Measurements from ENCODE around the gene ZBTB5.
"Not testable (repeated sequence)": the region's sequence is repeated elsewhere in the genome, so short reads cannot be mapped to it uniquely, and the experiment has no call there.

Gene ZBTB5

DNA sequence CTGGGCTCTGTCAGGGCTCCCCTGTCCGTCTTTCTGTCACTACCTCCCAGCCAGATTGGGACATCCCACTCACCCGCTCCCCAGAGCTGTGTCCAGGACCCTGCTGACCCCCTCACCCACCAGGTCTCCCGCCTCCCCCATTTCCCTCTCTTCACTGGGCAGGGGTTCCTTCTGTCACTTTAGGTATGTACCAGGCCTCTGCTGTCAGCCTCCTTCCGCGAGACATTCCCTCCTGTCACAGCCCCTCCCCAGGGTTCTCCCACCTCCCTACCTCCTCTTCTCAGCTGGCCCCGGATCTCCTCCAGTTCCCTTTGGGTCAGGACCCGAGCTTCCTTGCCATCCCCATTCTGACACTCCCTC lies 21.0 kb upstream of the ZBTB5 start:
- DNase-seq, result no peak

- peak; percentile 95 for DNase-seq
Observed at GRCh38 chr9:37485389-37486255, 20.4 kb upstream of the ZBTB5 start, which contains the start of gene POLR1E. TSS of gene POLR1E (plus strand) at chr9:37485948. CDS start at chr9:37486048, 100 bp downstream.

- DNase-seq, result no peak
Observed at GRCh38 chr9:37480759-37481158, 15.5 kb upstream of the ZBTB5 start.

DNA sequence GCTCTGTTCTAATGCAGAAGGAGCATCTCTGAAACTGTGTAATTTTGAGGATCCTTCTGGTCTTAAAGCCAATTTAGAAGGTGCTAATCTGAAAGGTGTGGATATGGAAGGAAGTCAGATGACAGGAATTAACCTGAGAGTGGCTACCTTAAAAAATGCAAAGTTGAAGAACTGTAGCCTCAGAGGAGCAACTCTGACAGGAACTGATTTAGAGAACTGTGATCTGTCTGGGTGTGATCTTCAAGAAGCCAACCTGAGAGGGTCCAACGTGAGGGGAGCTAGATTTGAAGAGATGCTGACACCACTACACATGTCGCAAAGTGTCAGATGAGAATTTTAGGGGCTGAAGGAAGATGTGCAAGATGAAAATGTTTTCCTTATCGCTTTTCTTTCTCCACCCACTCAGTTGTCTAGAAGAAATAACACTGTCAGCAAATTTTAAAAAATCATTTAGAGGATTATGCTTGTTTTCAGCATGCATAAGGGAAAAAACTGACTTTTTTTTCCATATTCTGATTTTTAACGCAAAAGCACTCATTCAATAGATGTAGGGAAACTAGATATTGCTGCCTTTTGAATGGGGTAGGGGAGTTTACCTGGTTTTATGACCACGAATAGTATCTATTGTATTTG lies 12.9 kb upstream of the ZBTB5 start:
- not testable (repeated sequence) for DNase-seq

- not testable (repeated sequence) for DNase-seq
Observed at GRCh38 chr9:37477443-37477842, 12.2 kb upstream of the ZBTB5 start.

DNA sequence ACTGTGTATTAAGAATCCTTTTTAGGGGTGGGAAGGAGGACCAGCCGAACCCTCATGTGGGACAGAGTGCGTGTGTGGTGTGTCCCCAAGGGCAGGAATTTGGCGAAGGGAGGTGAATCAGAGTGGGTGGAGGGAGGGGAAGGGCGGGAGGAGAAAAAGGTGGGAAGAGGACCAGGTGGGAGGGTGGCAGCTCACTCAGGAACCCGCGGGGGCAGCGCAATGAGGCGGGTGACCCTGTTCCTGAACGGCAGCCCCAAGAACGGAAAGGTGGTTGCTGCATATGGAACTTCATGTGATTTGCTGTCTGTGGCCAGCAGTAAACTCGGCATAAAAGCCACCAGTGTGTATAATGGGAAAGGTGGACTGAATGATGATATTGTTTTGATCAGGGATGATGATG lies 11.7 kb upstream of the ZBTB5 start:
- DNase-seq, result no peak

DNA sequence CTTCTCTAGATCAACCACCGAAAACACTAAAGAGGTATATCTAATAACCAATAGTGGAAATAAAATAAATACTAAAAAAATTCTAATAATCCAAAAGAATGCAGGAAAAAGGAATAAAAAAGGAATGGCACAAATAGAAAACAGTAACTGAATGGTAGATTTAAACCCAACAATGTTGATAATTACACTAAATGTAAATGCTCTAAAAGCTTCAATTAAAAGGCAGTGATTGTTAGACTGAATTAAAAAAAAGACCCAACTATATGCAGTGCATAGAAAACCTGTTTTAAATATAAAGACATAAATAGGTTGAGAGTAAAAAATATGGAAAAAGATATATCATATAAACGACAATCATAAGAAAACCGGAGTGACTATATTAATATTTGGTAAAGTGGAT lies 9.2 kb upstream of the ZBTB5 start:
- DNase-seq, result no peak

DNA sequence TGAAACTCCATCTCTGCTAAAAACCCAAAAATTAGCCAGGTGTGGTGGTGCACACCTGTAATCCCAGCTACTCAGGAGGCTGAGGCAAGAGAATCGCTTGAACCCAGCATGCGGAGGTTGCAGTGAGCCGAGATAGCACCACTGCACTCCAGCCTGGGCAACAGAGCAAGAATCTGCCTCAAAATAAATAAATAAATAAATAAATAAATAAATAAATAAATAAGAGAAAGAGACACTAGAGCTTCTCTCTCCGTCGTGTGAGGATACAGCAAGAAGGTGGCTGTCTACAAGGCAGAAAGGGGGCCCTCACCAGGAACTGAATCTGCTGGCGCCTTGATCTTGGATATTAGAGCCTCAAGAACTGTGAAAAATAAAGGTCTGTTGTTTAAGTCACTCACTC lies 8.7 kb upstream of the ZBTB5 start:
- not testable (repeated sequence) for DNase-seq

DNA sequence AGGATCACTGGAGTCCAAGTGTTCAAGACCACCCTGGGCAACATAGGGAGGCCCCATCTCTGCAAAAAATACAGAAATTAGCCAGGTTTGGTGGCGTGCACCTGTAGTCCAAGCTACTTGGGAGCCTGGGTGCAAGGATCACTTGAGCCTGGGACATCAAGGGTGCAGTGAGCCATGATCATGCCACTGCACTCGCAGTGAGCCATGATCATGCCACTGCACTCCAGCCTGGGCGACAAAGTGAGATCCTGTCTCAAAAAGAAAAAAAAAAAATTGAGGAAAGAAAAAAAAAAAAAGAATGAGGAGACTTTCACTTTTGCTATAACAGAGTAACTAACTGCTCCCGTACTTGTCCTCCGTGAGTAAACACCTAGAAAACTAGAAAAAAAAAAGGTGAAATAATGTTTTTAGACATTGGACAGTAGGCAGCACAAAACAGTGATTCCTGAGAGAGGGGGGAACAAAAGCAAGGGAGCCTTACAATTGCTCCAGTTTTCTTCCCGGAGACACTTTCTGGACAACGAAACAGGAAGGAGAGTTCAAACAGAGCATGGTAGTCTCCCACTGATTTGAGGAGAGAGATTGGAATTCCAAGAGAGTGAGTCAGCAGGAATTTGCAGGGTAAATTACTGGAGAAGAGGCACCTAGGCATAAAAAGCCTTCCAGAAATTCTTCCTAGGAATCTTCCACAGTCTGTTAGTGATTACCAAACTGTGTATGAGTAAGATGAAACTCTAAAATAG lies 6.9 kb upstream of the ZBTB5 start:
- DNase-seq, result no peak

- no peak for DNase-seq
Observed at GRCh38 chr9:37468620-37469019, 3.4 kb upstream of the ZBTB5 start.

DNA sequence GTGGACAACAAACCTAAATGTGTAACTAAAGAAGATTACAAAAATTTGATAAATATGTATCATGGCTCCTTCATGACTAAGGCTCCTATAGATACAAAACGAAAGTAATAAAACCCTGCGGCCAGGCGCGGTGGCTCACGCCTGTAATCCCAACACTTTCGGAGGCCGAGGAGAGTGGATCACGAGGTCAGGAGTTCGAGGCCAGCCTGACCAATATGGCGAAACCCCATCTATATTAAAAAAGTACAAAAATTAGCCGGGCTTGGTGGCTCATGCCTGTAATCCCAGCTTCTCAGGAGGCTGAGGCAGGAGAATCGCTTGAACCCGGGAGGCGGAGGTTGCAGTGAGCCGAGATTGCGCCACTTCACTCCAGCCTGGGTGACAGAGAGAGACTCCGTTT lies 2.3 kb upstream of the ZBTB5 start:
- not testable (repeated sequence) for DNase-seq

- no peak for DNase-seq
Observed at GRCh38 chr9:37466037-37466709, 923 bp upstream of the ZBTB5 start.

DNA sequence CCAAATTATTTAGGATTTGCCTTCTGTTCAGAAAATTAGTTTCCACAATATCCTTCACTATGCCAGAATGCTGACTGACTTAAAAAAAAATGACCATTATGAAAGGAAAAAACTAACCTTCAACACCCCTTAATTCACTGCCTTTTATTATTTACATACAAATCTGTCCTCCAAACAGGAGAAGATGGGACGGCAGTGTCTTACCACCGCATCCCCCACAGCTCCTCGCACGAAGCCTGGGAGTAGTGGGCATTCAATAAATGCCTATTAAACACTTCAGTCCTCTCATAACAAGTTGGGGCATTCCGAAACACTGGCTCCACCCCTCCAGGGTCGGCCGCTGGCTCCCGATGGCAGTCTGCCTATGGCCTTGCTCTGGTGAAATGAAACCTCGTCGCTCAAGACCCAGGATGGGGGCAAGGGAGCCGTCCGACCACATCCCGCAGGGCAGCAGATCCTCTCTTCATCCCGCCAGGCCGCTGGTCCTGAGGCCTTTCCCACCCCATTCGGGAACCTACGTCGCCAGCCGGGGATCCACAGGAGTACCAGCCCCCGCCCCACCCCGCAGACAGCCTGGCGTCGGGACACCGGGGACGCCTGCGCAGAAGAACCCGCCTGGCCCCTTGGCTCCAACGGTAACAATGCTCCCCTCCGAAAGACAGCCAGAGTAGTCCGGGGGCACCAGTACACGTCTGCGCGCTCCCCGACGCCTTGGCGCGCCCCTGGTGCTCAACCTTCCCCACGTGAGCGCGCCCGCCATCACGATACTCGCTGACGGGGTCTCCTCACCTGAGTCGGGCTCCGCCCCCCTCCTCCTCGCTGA lies 613 bp downstream of the ZBTB5 start:
- DNase-seq, result no peak

GRCh38 chr9:37464006-37464405 lies 1.2 kb downstream of the ZBTB5 start:
- no peak for DNase-seq

DNA sequence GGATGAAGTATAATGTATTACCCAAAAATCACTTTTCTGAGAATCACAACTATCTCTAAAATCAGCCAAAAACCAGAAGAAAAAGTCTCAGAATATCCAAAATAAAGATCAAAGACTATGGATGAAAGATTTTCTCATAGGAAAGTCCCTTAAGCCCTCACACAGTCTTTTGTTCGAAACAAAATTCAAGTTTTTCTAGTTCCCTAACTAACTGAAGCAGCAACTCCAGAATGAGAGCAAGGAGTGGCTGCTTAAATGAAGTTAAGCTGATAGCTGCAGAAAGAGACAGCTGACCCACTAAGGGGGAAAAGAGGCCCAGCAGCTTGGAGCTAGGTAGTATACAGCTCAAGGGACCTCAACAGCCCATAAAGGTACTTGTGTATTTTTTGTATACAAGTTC lies 8.4 kb downstream of the ZBTB5 start:
- no peak for DNase-seq

- no peak for DNase-seq
Observed at GRCh38 chr9:37455884-37456647, 9.2 kb downstream of the ZBTB5 start.

- no peak for DNase-seq
Observed at GRCh38 chr9:37454238-37454637, 11.0 kb downstream of the ZBTB5 start.

- DNase-seq, result no peak
Observed at GRCh38 chr9:37453827-37454226, 11.4 kb downstream of the ZBTB5 start.

- DNase-seq, result no peak
Observed at GRCh38 chr9:37452611-37453010, 12.6 kb downstream of the ZBTB5 start.

- no peak for DNase-seq
Observed at GRCh38 chr9:37451628-37452027, 13.6 kb downstream of the ZBTB5 start.

DNA sequence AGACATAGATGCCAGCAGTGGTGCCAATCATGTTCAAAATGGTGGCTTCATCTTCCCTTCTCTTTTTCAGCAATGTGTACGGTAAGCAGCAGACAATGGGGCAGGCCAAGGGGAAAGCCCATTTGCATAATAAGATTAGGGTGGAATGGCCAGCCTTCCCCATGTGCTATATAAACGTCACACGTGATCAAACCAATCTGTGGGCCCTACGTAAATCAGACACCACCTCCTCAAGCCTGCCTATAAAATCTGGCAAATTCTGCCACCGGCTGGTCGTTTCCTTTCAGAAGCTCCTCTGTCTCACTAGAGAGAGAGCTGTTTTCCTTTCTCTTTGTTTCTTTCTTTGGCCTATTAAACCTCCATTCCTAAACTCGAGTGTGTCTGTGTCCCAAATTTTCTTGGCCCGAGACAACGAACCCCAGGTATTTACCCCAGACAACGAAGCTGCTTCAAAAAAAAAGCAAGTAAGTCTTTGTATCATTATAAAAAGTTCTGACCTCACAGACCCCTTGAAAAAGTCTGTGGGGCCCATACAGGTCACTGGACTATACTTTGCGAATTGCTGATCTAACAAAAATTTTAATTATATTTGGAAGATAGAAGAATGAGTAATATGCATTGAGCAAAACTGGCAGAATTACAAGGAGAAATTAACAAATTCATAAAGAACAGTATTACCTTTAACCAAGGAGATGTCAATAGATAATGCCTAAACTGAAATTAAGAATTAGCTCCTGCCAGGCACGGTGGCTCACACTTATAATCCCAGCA lies 15.2 kb downstream of the ZBTB5 start:
- no peak for DNase-seq
